HG03575 (cell line): ENCODE results near the gene PSMA7.

ENCODE experiments used
- ATAC-seq: cut with Tn5 transposase; IDR thresholded peaks from one replicate; pipeline ENCODE4 v1.9.1; 2021; ENCODE audit not compliant: unreplicated experiment, insufficient number of reproducible peaks, low FRiP score; ENCODE audit errors: extremely low read depth

PSMA7 gene

GRCh38 chr20:62174021-62174804, 31.0 kb upstream of the PSMA7 start:
- no peak for ATAC-seq

GRCh38 chr20:62172666-62173065, 29.5 kb upstream of the PSMA7 start:
- no peak for ATAC-seq

DNA sequence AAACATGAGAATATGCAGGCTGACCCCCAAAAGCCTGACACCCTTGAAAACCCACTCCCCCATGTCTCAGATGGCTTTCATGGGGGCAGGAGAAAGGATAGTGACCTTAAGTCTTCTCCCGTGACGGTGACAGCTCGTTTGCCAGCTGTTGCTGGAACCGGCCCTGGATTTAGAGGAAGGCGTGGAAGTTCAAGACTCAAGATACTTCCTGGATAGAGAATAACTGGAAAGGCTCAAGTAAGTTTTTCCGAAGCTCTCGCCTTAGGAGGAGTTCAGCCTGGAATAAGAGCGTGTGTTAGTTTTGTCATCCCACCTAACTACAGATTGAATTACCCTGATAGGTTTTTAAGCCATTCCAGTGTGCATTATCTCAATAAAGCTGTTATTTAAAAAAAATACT, 28.1 kb upstream of the PSMA7 start:
- ATAC-seq, result no peak

DNA sequence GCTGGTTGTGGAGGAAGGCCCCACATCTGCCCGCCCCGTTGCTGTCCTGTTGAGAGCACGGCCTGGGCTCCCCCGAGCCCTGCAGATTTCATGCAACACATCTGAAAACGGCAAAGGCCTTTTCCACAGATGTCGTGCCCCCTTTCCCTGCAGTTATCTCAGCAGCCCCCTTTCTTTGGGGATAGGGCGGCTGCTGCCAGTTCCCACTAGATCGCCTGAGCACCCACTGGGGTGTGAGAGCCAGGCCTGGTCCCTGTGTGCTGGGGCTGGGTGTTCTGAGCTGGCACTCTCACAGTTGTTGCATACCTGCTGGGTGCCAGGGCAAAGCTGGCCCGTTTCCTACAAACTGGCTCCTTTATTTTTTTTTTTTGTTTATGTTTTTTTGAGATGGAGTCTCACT, 27.3 kb upstream of the PSMA7 start:
- no peak for ATAC-seq

GRCh38 chr20:62168890-62169435, 25.8 kb upstream of the PSMA7 start:
- ATAC-seq, result no peak

DNA sequence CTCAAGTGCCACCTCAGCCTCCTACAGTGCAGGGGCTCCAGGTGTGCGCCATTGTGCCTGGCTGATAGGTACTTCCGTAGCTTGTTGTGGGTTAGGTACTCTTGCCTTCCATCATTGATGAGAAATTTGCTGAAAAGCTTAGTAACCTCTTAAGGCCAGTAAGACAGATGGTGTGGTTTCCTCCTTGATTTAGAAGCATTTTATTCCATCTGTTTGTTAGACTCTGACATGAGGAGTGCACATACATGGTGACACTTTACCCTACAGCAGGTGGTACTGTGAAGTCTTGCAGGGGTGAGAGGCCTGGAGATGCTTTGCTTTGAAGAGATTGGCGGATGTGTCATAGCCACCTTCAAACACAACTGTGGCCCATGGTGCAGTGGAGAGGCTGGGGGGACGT, 24.9 kb upstream of the PSMA7 start:
- ATAC-seq, result no peak

- ATAC-seq, result no peak
Observed at GRCh38 chr20:62167474-62167873, 24.3 kb upstream of the PSMA7 start.

DNA sequence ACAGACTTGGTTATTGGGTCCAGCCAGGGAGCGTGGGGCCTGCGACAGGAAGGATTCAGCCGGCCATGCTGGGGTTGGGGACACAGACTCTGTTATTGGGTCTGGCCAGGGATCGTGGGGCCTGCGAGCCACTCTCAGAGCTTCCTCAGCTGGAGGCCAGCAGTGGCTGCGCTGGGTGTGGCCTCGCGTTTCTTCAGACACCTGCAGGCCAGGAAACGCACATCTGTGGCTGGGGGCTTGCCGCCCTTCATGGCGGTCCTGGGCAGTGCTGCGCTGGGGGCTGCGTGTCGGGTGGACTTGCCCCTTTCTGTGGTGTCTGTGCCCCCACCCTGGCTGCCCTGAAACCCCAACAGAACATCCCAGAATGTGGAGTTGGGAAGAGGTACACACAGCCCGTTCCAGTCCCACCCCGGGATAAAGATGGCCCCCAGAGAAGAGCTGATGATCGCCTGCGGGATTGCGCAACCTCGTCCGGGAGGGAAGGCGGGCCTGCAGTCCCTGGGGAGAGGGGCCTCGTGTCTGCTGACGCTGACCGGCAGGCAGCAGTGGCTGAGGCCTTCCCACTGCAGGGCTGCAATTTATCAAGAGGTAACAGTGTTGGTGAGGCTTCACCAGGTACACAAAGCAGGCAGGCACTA, 22.7 kb upstream of the PSMA7 start:
- ATAC-seq, result no peak

DNA sequence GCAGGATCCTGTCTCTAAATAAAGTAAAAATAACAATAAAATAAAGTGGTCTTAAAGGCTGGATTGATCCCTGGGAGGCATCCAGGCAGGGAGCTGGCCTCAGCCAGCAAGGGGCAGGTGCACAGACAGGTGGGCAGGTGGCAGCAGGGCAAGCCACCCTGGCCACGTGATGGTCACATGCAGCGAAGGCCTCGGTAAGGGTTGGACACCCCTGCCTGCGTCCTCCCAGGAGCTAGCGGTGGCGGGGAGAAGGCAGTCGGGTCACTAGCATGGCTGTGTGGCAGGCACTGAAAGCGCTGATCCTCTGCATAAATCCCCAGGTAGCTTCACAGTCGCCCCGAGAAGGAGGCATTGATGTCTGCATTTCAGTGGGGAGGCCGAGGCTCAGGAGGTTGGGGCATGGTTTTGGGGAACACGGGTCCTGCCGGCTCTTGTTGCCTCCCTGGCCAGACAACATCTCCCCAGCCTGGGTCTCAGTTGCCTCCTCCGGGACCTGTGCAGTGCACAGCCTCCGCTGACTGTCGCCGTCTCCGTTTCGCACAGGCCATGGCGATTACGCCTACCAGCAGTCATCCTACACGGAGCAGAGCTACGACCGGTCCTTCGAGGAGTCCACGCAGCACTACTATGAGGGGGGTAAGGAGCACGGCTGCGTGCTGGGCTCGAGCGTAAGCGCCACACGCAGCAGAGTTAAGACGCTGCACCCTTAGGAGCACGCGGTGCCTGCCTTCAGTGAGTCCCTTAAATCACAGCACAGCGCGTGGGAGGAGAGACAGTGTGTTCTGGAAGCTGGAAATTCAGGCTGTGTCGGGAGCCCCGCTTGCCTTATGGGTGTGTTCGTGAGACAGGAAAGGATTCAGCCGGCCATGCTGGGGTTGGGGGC, 21.9 kb upstream of the PSMA7 start:
- ATAC-seq, result no peak

DNA sequence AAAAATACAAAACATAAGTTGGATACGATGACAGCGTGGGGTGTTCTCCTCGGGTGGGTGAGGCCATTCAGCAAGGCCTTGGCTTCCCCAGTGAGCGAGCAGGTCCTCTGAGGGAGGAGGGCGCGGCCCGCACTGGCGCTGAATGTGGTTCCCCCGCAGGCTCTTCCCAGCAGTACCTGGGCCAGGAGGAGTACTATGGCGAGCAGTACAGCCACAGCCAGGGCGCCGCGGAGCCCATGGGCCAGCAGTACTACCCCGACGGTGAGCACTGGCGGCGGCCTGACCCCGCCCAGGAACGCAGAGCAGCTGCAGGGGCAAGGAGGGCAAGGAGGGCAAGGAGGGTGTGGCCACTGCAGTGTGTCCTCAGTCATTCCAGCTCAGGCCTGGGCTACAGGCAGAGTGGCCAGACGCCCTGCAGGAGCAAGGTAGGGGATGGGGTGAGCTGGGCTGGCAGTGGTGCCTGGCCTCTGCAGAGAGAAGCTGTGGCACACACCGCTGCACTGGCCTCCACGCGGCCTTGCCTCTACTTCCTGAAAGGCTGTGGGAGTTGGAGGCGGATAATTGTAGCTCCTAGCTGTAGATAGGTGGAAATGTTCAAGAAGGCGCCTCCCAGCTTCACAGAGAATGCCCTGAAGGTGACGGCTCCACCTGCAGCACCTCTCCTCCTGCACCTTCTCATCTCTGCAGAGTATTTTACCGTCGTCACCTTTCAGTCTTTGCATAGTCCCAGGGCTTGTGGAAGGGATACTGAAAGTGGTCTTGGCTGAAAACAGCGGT, 21.0 kb upstream of the PSMA7 start:
- no peak for ATAC-seq

DNA sequence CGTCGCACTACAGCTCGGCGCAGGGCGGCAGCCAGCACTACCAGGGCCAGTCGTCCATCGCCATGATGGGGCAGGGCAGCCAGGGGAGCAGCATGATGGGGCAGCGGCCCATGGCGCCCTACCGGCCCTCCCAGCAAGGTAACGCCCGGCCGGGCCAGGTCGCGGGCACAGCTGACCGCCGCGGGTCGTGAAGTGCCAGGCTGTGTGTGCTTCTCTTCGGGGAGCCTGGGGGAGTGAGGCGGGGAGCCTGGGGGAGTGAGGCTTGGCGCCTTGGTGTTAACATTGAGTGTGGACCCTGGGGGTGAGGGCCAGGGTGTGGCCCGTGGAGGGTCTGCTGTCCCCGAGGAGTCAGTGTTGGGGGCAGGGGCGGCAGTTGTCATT, 20.3 kb upstream of the PSMA7 start:
- no peak for ATAC-seq

DNA sequence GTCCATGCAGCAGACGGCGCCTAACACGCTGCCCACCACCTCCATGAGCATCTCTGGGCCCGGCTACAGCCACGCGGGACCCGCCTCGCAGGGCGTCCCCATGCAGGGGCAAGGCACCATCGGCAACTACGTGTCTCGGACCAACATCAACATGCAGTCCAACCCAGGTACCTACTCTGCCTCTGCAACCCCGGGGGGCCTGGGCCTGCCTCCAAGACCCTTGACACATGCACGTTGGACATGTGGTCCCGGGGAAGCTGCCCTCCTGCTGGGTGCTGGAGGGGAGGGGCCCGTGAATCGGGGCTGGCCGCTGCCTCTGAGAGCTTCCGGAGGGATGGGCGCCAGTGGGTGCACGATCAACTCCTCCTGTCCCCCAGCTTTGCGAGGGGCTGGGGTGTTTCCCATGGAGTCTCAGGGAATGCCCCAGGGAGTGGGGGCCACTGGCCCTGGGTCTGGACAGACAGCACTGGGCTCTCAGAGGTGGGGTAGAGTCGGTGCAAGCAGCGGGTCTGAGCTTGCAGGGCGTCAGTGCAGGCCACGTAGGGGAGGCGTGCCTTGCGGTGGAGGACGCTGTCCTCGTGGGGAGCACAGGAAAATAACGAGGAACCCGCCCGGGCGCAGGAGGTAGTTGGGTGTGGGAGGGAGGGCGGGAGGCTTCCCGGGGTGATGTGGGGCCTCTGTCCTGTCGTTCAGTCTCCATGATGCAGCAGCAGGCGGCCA, 19.7 kb upstream of the PSMA7 start:
- no peak for ATAC-seq

- ATAC-seq, result no peak
Observed at GRCh38 chr20:62161347-62161746, 18.2 kb upstream of the PSMA7 start.

DNA sequence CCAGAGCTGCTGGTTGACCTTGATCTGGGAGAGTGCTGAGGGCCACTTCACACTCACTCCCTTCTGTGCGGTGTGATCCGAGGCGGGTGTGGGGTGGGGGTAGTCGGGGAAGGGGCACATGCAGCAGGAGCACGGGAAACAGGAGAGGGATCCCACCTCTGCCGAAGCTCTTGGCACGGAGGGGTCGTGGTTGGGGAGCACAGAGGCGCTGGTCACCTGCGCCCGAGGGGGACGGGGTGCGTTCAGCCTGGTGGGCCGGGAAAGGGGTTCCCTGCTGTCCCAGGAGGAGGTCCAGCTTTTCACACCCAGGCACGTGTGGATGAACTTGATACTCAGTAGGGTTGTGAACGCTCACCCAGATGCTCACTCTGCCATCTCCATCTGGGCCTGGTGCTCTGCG, 17.7 kb upstream of the PSMA7 start:
- no peak for ATAC-seq

- no peak for ATAC-seq
Observed at GRCh38 chr20:62160253-62160652, 17.1 kb upstream of the PSMA7 start.

DNA sequence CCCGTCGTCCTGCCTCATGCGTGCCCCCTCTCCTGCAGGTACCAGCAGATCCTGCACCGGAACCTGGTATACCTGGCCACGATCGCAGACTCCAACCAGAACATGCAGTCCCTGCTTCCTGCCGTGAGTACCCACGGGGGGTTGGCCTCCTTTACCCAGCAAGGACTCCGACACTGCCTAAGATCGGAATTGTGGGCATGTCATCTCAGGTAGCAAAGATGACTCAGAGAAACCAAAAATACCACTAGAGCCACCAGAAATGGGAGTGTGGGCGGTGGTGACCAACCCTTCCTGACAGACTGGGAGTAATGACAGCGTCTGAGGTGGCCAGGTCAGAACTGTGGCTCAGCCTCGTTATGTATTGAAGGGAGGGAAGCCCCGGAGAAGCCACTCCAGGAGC, 16.6 kb upstream of the PSMA7 start:
- ATAC-seq, result no peak

- ATAC-seq, result no peak
Observed at GRCh38 chr20:62159052-62159451, 15.9 kb upstream of the PSMA7 start.

- no peak for ATAC-seq
Observed at GRCh38 chr20:62158541-62158940, 15.3 kb upstream of the PSMA7 start.

DNA sequence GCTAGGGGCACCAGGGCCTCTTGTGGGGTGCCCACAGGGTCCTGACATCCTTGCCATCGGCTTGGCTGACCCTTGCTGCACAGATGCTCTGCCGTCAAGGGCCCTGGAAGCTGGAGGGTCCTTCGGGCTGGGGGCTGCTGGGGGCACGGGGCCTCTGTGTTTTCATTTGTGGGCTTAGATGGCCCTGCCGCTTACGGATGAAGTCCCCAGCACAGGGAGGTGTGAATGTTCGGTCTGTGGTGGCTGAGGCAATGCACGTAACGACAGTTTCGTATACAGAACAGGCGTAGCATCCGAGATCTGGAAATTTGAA, 14.8 kb upstream of the PSMA7 start:
- ATAC-seq, result no peak
